Measurements from ENCODE around the gene BSDC1. TPM values are rescaled to one million over a fixed set of nuclear protein-coding genes. Genes with fewer than 3 reads are reported as not detected.

BSDC1 gene
- total and polyA plus RNA-seq, 8 donors, result 23.8 to 126 (median 45.5) TPM

- Histone ChIP-seq H3K27me3 (no peaks in the 10 kb centered on the region), H3K27ac (no peak overlapping the region), H3K4me3 (no peak overlapping the region), H3K36me3 (peaks cover 46 to 69% (median 63%) of the 10 kb centered on the region in 4 donors), H3K9me3 (no peaks in the 10 kb centered on the region), H3K4me1 (peaks cover 14 to 21% (median 17%) of the 10 kb centered on the region in 4 donors)
- TF ChIP-seq POLR2AphosphoS5 (IDR thresholded peaks at IDR 0.05) (no peak), POLR2A (IDR thresholded peaks at IDR 0.05) (no peak), EP300 (IDR thresholded peaks at IDR 0.05) (no peak)
- TF ChIP-seq, protein P1, sequence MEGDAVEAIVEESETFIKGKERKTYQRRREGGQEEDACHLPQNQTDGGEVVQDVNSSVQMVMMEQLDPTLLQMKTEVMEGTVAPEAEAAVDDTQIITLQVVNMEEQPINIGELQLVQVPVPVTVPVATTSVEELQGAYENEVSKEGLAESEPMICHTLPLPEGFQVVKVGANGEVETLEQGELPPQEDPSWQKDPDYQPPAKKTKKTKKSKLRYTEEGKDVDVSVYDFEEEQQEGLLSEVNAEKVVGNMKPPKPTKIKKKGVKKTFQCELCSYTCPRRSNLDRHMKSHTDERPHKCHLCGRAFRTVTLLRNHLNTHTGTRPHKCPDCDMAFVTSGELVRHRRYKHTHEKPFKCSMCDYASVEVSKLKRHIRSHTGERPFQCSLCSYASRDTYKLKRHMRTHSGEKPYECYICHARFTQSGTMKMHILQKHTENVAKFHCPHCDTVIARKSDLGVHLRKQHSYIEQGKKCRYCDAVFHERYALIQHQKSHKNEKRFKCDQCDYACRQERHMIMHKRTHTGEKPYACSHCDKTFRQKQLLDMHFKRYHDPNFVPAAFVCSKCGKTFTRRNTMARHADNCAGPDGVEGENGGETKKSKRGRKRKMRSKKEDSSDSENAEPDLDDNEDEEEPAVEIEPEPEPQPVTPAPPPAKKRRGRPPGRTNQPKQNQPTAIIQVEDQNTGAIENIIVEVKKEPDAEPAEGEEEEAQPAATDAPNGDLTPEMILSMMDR (IDR thresholded peaks at IDR 0.05), result no peak
- no peak for DNase-seq
- intact Hi-C loops (cut with DNase I; ENCODE audit: low total_unique reads), result no loop called here
- WGBS, 5 donors, result 89 to 93% (median 92%) methylated on average over 5 of the region's 5 CpGs
Measured at GRCh38 chr1:32364836-32365235, 29.4 kb downstream of the BSDC1 start.

- no peaks in the 10 kb centered on the region for H3K27me3 ChIP-seq
- TF ChIP-seq POLR2A (IDR thresholded peaks at IDR 0.05), result no peak
- no peak for TF ChIP-seq POLR2AphosphoS5 (IDR thresholded peaks at IDR 0.05)
- TF ChIP-seq, protein P1 (IDR thresholded peaks at IDR 0.05), result no peak
- TF ChIP-seq EP300 (IDR thresholded peaks at IDR 0.05), result no peak
- H3K27ac ChIP-seq, result no peak overlapping the region
- no peaks in the 10 kb centered on the region for H3K9me3 ChIP-seq
- peaks cover 36 to 58% (median 51%) of the 10 kb centered on the region in 4 donors for H3K36me3 ChIP-seq
- H3K4me1 ChIP-seq, result peaks cover 14 to 21% (median 17%) of the 10 kb centered on the region in 4 donors
- WGBS, 5 donors, result 82 to 88% (median 83%) methylated on average over 9 to 12 of the region's 12 CpGs
- intact Hi-C loops (cut with DNase I; ENCODE audit: low total_unique reads), result no loop called here
- DNase-seq, result no peak
- no peak overlapping the region for H3K4me3 ChIP-seq
Measured at GRCh38 chr1:32363713-32364112, 30.5 kb downstream of the BSDC1 start.

DNA sequence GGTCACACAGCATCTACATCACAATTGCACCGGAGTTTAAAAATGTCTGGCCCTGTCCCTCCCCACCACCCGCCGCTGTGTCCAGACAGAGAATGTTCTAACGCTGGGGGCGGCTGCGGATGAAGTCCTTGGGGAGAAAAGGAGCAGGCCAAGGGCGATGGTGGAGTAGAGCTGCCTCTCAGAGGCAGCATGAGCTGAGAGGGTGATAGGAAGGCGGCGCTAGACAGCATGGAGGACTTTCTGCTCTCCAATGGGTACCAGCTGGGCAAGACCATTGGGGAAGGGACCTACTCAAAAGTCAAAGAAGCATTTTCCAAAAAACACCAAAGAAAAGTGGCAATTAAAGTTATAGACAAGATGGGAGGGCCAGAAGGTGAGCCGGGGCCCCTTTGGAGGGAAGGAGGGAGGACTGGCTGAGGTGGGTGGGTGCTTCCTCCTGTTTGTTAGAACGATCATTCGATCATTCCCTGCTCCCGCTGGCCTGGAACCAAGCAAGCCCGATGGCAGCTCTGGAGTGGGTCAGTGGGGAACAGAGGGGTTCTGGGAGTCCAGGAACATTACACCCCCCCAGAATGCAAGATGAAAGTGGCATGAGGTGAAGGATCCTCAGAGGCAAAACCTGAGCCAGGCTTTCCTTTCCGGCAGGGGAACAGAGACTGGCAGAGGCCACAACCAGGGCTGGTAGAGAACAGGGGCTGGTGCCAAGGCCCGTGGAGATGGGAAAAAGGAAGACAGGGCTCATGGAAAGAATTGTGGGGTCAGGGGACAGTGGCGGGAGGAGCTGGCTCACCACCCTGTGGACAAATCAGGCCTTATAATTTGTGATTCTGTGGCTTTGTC, 31.5 kb downstream of the BSDC1 start, which contains the start of the genes FAM229A and TSSK3:
Gene FAM229A, minus strand, starts transcription at position 12 of the 840 bp plus-strand sequence. CDS start 394 bp downstream, outside the sequence.
Gene TSSK3, plus strand, starts transcription at position 66 of the 840 bp plus-strand sequence. Its CDS starts 163 bp downstream, at position 229.
- H3K27ac ChIP-seq, result peak within 1 kb of the TSS; percentile 3 to 73 (median 21)
- H3K36me3 ChIP-seq, result peaks cover 26 to 48% (median 41%) of the 10 kb centered on the region in 4 donors
- TF ChIP-seq POLR2A (IDR thresholded peaks at IDR 0.05), result no peak
- TF ChIP-seq, protein P1 (IDR thresholded peaks at IDR 0.05), result no peak
- TF ChIP-seq POLR2AphosphoS5 (IDR thresholded peaks at IDR 0.05), result no peak
- no peak for TF ChIP-seq EP300 (IDR thresholded peaks at IDR 0.05)
- H3K4me3 ChIP-seq, result peak within 1 kb of the TSS; percentile 40 to 58 (median 44)
- H3K9me3 ChIP-seq, result no peaks in the 10 kb centered on the region
- no peak for DNase-seq
- 68 to 74% (median 70%) methylated on average over 17 of the region's 17 CpGs for WGBS, 5 donors
- intact Hi-C loops (cut with DNase I; ENCODE audit: low total_unique reads), result no loop called here
- no peaks in the 10 kb centered on the region for H3K27me3 ChIP-seq
- peaks cover 14 to 26% (median 21%) of the 10 kb centered on the region in 4 donors for H3K4me1 ChIP-seq

GRCh38 chr1:32361674-32362473, 32.4 kb downstream of the BSDC1 start:
- Histone ChIP-seq H3K36me3 (peaks cover 18 to 40% (median 33%) of the 10 kb centered on the region in 4 donors), H3K9me3 (no peaks in the 10 kb centered on the region), H3K27ac (peak overlapping the region; percentile 3 to 73 (median 21)), H3K27me3 (no peaks in the 10 kb centered on the region), H3K4me1 (peaks cover 14 to 26% (median 21%) of the 10 kb centered on the region in 4 donors), H3K4me3 (peak overlapping the region; percentile 40 to 58 (median 44))
- DNase-seq, result peak; percentile 49 to 85
- peak in 1 of 3 donors; percentile 18 for TF ChIP-seq POLR2AphosphoS5 (IDR thresholded peaks at IDR 0.05)
- TF ChIP-seq, protein P1 (IDR thresholded peaks at IDR 0.05), result peak in 4 of 7 experiments; percentile 17 to 36 (median 24)
- TF ChIP-seq EP300 (IDR thresholded peaks at IDR 0.05), result no peak
- intact Hi-C loops (cut with DNase I; ENCODE audit: low total_unique reads), result no loop called here
- 0 to 3% (median 2%) methylated on average over 20 to 91 of the region's 91 CpGs for WGBS, 5 donors

Measured in stomach (tissue), 9 donors.